22Rv1 (cell line): ENCODE results near the gene KRT6A.

Experiments used
- H3K27ac ChIP-seq: fragments of 450-650 bp; 2 replicates; pipeline ENCODE4 v1.5.1; 2017
- ZFX ChIP-seq: fragments of 450-650 bp; IDR thresholded peaks from 2 replicates; pipeline ENCODE4 v1.6.1; 2017; ENCODE audit warnings: antibody characterized with exemption, borderline replicate concordance
- TF ChIP-seq, protein P1 (sequence below): fragments of 450-650 bp; IDR thresholded peaks from 2 replicates; pipeline ENCODE4 v1.5.1; 2017; ENCODE audit warnings: mild to moderate bottlenecking

Gene KRT6A

DNA sequence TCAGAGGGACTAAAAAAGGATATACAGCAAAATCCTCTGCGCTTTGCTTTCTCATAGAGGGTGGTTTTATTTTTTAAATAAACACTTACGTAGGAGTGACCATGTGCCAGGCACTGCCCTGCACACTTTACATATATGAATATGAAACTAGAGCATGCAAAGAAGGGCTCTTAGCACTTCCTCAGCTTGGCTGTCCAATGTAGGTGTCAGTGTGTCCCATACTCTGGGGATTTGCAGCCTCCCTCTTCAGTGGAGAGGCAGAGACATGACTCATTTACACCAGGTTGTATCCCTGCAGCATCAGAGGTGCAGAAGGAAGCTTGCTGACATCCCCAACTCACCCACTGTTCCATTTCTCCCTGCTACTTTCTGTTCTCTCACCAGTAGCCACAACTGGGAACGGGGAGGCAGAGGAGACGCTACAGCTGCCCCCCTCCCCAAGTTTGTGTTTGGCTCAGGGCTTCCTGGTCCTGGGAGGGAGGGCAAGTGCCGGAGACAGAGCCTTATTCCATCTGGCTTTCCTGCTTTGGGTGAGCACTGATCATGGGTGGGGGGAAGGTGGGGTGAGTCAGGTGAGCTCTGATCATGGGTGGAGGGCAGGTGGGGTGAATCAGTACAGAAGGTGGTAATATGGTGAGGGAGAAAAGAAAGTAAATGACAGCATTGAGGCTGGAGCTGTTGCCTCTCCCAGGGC is 32.0 kb upstream of the KRT6A start:
- TF ChIP-seq ZFX = no peak
- TF ChIP-seq, protein P1, sequence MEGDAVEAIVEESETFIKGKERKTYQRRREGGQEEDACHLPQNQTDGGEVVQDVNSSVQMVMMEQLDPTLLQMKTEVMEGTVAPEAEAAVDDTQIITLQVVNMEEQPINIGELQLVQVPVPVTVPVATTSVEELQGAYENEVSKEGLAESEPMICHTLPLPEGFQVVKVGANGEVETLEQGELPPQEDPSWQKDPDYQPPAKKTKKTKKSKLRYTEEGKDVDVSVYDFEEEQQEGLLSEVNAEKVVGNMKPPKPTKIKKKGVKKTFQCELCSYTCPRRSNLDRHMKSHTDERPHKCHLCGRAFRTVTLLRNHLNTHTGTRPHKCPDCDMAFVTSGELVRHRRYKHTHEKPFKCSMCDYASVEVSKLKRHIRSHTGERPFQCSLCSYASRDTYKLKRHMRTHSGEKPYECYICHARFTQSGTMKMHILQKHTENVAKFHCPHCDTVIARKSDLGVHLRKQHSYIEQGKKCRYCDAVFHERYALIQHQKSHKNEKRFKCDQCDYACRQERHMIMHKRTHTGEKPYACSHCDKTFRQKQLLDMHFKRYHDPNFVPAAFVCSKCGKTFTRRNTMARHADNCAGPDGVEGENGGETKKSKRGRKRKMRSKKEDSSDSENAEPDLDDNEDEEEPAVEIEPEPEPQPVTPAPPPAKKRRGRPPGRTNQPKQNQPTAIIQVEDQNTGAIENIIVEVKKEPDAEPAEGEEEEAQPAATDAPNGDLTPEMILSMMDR = no peak
- H3K27ac ChIP-seq = no peak overlapping the region

DNA sequence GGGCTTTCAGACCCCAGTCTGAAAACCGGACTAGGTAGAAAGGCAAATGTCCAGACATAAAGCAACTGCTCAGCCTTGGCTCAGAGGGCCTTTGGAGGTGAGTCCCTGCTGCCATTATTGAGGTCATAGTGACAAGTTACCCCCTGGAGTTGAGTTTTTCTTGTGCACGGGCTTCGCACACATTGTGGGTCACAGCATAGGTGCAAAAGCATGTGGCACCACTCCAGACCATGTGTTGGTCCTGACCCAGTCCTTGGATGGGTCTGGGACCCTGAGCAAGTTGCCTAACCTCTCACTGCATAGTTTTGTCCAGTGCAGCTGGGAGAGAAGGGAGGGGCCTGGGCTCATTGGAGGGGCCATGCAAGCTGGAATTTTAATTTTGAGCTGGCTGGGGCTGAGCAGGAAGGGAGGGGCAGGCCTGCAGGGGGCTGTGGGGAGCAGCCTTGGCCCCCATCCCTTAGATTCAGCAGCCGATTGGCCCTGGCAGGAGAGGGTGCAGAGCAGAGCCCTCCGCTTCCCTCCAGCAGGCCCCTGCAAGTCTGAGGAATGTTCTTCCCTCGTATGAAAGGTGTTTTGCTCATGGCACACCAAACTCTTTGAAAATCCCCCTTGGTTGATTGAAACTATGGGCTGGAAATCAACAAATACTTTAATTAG is 31.3 kb upstream of the KRT6A start:
- TF ChIP-seq, protein P1 = no peak
- no peak for TF ChIP-seq ZFX
- no peak overlapping the region for H3K27ac ChIP-seq

DNA sequence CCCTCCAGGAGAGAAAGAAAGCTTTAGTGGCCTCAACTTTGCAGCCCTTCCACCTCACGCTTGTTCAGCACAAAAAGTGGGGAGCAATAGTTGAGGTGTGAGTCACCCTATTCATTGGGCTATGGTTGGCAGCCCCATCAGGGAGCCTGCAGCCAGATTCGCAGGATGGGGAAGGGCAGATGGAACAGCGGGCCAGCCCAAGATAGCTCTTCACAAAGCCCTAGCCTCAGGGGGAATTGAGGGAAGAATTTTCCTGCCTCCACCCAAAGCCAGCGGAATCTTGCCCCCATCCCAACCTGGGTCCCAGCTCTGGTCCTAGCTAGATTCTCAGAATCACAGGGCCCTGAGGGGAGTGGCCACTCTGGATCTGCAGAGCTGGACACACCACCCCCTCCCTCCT is 30.8 kb upstream of the KRT6A start:
- no peak overlapping the region for H3K27ac ChIP-seq
- TF ChIP-seq, protein P1 = no peak
- TF ChIP-seq ZFX = no peak

DNA sequence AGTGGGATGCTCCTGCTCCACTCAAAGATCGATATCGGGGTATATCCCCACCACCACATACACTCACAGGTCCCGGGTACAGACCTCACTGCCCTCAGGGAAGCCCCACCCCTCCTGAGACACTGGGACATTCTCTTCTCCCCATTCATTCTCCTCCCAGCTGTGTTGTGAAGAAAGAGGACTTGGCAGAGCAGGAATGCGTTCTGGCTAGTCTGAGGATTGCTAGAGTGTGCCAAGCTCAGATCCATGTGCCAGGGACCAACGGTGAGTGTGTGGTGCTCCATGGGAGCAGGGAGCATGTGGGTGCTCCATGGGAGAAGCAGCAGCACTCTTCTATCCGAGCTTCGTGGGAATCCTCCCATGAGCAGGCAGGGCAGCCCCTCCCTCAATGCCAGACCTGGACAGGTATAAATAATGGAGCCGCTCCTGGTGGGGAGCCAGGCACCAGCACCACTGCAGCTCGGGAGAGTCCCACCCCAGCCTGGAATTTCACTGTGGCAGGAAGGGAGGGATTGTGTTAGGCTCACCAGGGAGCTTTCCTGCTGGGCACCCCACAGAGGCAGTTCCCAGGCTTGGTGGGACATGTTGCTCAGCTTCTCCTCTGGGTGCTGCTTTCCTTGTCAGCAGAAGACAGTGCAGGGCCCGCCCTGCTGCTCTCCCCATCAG is 29.4 kb upstream of the KRT6A start:
- H3K27ac ChIP-seq = no peak overlapping the region
- no peak for TF ChIP-seq ZFX

DNA sequence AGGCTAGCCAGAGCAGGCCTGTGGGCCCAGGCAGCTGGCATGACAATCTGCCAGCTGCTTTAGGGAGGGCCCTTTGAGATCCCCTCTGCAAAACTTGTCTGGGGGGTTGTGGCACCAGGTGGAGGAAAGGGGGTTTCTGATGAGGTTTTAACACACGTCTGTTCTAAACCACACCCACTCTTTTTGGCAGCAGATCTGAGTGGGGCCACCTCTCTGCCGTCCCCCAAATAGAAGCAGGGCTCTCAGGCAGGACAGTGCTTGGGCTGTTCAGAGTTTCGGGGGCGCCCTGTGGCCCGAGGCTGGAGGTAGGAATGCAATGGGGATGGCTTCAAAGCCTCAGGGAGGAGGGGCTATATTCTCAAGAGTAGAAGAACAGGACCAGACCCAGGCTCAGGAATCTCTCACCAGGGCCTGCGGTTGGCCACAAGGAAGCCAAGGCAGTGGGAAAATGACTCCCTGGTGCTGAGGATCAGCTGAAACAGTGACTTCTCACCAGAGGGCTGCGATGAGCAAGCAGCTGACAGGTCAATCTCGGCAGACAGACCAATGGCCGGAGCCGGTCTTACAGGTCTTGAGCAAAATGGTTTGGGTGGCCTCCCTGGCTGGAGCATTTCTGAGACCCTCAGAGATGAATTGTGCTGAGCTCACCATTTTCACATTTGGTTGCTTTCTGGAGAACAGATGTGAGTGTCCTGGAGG is 28.7 kb upstream of the KRT6A start:
- no peak for TF ChIP-seq ZFX
- TF ChIP-seq, protein P1 = no peak
- H3K27ac ChIP-seq = no peak overlapping the region

DNA sequence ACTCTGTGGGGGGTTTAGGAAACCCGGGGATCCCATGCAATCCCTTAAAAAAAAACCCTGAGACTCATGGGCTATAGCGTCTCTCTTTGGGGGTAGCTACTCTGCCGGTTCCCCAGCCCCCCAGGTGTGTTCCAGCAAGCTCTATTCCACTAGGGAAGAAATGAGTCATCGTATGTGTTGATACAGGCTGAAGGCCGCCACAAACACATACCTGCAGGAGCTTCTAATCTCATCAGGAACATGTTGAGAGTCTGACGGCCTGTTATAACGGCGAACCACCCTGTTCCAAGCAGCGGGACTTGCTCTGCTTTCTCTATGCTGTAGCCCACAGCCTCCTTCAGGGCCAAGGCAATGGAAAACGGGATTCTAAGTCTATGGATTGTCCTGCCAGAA is 28.1 kb upstream of the KRT6A start:
- TF ChIP-seq, protein P1 = no peak
- no peak for TF ChIP-seq ZFX
- H3K27ac ChIP-seq = no peak overlapping the region

DNA sequence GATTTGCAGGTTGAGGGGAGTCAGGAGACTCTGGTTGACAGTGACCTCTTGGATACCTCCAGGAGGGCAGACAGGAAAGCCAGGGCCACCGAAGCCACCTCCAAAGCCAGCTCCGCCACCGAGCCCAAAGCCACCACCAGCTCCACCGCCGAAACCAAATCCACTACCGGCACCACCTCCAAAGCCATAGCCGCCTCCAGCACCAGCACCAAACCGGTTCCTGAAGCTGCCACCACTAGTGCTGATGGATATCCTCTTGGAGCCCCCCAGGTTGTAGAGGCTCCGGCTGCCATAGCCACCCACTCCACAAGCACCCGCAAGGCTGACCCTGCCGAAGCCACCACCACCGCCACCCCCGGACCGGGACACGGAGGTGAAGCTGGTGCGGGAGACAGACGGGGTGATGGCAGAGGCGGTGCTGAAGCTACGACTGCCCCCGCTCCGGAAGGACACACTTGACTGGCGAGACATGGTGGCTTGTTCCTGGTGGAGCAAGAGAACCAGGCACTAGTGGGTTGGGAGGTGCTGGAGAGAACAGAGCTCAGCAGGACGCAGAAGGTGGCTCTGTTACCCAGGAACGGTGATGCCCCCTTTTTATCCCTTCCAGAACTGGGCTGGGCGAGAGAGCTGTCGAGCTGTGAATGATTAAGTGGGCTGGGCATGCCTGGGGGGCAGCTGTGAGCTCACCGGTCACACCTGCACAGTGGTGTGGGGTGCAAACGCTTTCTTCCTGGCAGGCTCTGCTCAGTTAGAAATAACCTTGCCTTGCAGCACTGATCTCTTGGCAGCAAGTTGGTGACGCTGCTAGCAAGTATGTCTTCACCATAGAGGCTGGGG is 27.0 kb upstream of the KRT6A start, which contains the start of gene KRT5:
Gene KRT5, minus strand, starts transcription at position 569 of the 837 bp plus-strand sequence. Its CDS starts 98 bp downstream, at position 471.
- no peak within 1 kb of the TSS for H3K27ac ChIP-seq
- TF ChIP-seq, protein P1 = no peak
- TF ChIP-seq ZFX = no peak
